Testis (tissue), 2 donors: ENCODE data around the gene PALM.

Source experiments
- CTCF ChIP-seq, 3 experiments: fragments of 450-650 bp in 2 of 3; fragments of 200-600 bp in 1 of 3; sonication (generic) in 1 of 3; IDR thresholded peaks; one replicate each; pipeline ENCODE4 v1.5.1; 2016 to 2019; ENCODE audit warnings: antibody characterized with exemption in 3 of 3, mild to moderate bottlenecking in 2 of 3, moderate library complexity in 1 of 3
- POLR2A ChIP-seq: fragments of 450-650 bp; IDR thresholded peaks from one replicate; pipeline ENCODE4 v1.6.1; 2017; ENCODE audit warnings: antibody characterized with exemption, mild to moderate bottlenecking, moderate library complexity

- TF ChIP-seq CTCF (IDR thresholded peaks at IDR 0.05) (no peak), POLR2A (no peak)
Measured at GRCh38 chr19:726993-727956, 18.5 kb downstream of the PALM start.
